ENCODE results near the gene UGT1A1.

DNA sequence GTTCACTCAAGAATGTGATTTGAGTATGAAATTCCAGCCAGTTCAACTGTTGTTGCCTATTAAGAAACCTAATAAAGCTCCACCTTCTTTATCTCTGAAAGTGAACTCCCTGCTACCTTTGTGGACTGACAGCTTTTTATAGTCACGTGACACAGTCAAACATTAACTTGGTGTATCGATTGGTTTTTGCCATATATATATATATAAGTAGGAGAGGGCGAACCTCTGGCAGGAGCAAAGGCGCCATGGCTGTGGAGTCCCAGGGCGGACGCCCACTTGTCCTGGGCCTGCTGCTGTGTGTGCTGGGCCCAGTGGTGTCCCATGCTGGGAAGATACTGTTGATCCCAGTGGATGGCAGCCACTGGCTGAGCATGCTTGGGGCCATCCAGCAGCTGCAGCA lies at the start of gene UGT1A1:
- TF ChIP-seq, protein P1, sequence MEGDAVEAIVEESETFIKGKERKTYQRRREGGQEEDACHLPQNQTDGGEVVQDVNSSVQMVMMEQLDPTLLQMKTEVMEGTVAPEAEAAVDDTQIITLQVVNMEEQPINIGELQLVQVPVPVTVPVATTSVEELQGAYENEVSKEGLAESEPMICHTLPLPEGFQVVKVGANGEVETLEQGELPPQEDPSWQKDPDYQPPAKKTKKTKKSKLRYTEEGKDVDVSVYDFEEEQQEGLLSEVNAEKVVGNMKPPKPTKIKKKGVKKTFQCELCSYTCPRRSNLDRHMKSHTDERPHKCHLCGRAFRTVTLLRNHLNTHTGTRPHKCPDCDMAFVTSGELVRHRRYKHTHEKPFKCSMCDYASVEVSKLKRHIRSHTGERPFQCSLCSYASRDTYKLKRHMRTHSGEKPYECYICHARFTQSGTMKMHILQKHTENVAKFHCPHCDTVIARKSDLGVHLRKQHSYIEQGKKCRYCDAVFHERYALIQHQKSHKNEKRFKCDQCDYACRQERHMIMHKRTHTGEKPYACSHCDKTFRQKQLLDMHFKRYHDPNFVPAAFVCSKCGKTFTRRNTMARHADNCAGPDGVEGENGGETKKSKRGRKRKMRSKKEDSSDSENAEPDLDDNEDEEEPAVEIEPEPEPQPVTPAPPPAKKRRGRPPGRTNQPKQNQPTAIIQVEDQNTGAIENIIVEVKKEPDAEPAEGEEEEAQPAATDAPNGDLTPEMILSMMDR (IDR thresholded peaks at IDR 0.05): no peak
- TF ChIP-seq EP300 (IDR thresholded peaks at IDR 0.05; ENCODE audit: low read depth): no peak
- no peak for TF ChIP-seq POLR2AphosphoS5 (IDR thresholded peaks at IDR 0.05)
- TF ChIP-seq POLR2A (IDR thresholded peaks at IDR 0.05): no peak

All from transverse colon (tissue), 4 donors.